C1 segment of cervical spinal cord (tissue), 14 donors: ENCODE results near the gene CAMK2G.
"Not testable (repeated sequence)": the region's sequence is repeated elsewhere in the genome, so short reads cannot be mapped to it uniquely, and the experiment has no call there.

Experiments
- DNase-seq, 14 donors: peaks; one replicate each; lab custom pipeline; 2025; lab: John Stamatoyannopoulos, UW

CAMK2G gene

DNA sequence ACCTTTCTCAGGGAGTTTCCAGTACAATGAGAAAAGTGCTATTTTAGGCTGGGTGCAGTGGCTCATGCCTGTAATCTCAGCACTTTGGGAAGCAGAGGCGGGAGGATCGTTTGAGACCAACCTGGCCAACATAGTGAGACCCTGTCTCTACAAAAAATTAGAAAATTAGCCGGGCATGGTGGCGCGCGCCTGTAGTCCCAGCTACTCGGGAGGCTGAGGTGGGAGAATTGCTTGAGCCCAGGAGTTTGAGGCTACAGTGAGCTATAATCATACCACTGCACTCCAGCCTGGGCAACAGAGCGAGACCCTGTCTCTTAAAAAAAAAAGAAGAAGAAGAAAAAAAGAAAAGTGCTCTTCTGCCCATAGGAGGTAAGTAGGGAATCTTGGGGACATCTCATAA, 78.3 kb downstream of the CAMK2G start:
- not testable (repeated sequence) for DNase-seq

DNA sequence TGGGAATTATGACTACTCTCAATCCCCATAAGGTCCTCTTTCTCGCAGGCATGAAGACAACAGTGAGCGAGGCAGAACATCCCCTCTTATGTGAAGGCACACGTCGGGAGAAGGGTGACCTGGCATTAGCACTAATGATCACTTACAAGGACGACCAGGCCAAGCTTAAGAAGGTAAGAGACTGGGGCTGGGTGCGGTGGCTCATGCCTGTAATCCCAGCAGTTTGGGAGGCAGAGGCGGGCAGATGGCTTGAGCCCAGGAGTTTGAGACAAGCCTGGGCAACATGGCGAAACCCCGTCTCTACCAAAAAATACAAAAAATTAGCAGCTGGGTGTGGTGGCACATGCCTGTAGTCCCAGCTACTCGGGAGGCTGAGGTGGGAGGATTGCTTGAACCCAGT, 78.9 kb downstream of the CAMK2G start:
- not testable (repeated sequence) for DNase-seq

DNA sequence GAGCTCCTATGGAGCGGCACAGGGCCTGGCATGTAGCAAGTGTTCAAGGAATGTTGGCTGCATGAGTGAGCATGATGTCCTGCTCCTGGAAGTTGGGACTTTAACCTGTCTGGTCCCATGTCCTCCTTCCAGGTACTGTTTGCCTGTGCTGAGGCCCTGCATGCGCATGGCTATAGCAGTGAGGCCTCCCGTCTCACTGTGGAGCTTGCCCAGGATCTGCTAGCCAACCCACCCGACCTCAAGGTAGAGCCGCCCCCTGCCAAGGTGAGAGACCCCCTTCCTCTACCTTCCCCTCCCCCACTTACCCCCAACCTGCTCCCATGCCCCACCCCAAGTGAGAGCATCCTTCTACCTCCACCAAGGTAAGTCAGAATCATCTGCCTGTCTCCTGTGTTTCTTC, 80.9 kb downstream of the CAMK2G start:
- DNase-seq = no peak

GRCh38 chr10:73791871-73792400, 82.4 kb downstream of the CAMK2G start:
- DNase-seq = no peak

GRCh38 chr10:73790886-73791625, 83.3 kb downstream of the CAMK2G start:
- no peak for DNase-seq

- no peak for DNase-seq
Measured at GRCh38 chr10:73789659-73790055, 84.7 kb downstream of the CAMK2G start.

DNA sequence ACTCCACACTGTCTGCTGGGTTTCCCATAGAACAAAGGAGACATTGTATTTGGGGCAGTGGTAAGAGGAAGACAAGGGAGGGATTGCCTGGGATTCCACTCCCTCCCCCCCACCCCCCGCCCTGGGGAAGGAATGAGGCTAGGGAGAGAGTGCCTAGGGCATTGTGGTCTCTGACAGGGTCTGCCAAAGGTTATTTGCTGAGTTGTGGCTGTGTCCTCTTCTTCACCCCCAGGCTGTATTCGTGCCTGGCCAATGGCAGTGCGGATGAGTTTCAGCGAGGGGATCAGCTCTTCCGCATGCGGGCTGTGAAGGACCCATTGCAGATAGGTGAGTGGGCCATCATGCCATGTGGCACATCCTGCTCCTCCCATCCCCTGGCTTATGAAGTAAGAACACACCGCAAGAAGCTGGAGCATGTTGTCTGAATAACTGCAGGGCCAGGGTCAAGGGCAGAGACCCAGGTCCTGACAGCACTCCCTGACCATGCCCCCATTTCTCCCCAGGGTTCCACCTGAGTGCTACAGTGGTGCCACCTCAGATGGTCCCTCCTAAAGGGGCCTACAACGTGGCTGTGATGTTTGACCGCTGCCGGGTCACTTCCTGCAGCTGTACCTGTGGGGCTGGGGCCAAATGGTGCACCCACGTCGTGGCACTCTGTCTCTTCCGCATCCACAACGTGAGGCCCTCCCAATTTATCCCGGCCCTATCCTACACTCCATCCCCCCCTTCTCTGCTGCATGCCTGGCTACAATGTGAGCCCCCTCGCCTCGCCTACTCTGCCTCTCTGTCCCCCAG, 85.3 kb downstream of the CAMK2G start:
- DNase-seq = no peak

DNA sequence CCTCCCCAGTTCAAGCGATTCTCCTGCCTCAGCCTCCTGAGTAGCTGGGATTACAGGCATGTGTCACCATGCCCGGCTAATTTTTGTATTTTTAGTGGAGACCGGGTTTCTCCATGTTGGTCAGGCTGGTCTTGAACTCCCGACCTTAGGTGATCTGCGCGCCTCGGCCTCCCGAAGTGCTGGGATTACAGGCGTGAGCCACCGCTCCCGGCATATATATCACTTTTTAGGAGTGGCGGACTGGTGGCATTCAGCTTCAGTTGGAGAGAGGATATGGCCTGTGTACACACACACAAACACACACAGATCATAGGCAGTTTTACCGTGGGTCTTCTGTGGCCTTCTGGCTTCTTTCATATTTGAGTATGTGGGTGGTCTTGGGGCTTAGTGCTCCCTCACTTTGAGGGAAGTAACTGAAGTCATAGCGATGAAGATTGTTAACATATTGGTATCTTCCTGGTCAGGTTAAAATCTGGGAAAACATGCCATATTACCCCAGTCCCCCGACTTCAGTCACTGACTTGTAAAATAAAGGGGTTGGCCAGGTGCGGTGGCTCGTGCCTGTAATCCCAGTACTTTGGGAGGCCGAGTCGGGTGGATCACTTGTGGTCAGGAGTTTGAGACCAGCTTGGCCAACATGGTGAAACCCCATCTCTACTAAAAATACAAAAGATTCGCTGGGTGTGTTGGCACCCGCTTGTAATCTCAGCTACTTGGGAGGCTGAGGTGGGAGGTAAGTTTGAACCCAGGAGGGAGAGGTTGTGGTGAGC, 87.1 kb downstream of the CAMK2G start:
- DNase-seq = not testable (repeated sequence)

- no peak for DNase-seq
Measured at GRCh38 chr10:73786512-73786885, 87.9 kb downstream of the CAMK2G start.

GRCh38 chr10:73785721-73786511, 88.4 kb downstream of the CAMK2G start:
- peak in 2 of 14 donors; percentile 62 to 63 for DNase-seq

GRCh38 chr10:73785211-73785720, 89.1 kb downstream of the CAMK2G start, which contains the start of gene ZSWIM8:
ZSWIM8 (plus strand) TSS chr10:73785606; CDS start chr10:73785879, 273 bp downstream.
- DNase-seq = peak; percentile 47 to 99 (median 91)

- DNase-seq = no peak
Measured at GRCh38 chr10:73782749-73783085, 91.6 kb downstream of the CAMK2G start.

DNA sequence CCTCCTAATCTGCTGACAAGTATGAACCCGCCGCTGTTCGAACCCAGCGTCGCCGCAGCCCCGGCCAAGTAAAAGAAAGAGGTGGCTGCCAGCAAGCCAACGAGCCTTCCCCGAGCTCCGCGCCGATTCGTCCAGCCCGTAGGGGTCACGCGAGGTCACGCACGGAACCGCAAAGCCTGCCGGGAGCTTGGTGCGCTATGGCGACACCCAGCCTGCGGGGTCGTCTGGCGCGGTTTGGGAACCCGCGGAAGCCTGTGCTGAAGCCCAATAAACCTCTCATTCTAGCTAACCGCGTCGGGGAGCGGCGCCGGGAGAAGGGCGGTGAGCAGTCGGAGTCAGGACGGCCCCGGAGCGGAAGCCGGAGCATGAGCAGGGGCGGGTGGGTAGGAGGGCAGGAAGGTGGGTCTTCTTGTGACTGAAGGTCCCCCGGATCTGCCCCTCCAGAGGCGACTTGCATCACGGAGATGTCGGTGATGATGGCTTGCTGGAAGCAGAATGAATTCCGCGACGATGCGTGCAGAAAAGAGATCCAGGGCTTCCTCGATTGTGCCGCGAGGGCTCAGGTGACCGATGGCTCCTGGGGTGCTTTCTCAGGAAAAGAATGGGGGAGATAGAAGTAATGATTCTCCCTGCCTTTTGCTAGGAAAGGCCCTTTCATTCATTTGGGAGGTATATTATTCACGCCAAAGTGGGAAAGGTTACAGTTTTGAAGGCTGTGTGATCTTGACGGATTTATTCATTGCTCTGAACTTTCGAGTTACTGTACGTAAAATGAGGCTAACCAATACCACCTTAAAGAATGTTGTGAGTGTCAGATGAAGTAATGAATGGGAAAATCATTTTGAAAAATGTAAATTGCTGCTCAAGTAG, 92.2 kb downstream of the CAMK2G start, which contains the start of gene CHCHD1:
Gene CHCHD1, plus strand, starts transcription at position 170 of the 870 bp plus-strand sequence. Its CDS starts 28 bp downstream, at position 198.
- peak; percentile 53 to 91 (median 83) for DNase-seq

DNA sequence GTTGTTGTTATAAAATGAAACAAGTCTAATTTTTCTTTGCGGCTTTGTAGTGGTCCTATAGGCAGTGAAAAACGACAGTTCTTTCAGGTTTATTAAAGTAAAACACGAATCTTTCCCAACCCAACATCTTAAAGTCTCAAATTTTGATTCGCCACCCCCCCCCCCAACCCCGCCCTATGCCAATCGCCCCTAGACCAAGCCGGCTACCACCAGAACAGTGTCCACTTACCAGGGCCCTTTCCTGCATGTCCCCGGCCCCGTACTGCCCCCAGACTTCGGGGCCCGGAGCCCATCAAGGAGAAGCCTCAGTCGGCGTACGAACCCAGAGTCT, 92.8 kb downstream of the CAMK2G start:
- no peak for DNase-seq

DNA sequence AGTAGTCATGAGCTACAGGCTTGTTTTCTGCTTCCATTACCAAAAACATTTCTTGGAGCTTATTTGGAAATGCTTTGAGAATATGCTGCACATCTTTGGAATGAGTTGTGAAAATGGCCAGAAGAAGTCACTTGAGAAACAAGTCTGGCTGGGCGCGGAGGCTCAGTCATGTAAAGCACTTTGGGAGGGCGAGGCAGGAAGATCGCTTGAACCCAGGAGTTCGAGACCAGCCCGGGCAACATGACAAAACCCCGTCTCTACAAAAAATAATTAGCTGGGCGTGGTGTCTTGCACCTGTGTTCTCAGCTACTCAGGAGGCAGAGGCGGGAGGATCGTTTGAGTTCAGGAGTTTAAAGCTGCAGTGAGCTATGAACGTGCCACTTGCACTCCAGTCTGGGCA, 93.4 kb downstream of the CAMK2G start:
- no peak for DNase-seq

GRCh38 chr10:73780301-73780700, 94.1 kb downstream of the CAMK2G start:
- no peak for DNase-seq

GRCh38 chr10:73779539-73780197, 94.7 kb downstream of the CAMK2G start:
- DNase-seq = no peak

- no peak for DNase-seq
Measured at GRCh38 chr10:73779018-73779417, 95.3 kb downstream of the CAMK2G start.

- DNase-seq = no peak
Measured at GRCh38 chr10:73774637-73775036, 99.7 kb downstream of the CAMK2G start.
